Measurements from ENCODE around the gene PTGER4. TPM values are rescaled to one million over a fixed set of nuclear protein-coding genes. Genes with fewer than 3 reads are reported as not detected.

The PTGER4 gene
- total and polyA plus RNA-seq, 2 of the 8 experiments (the other 6 are each of a cell fraction or from before 2014, with no cell fraction given): 0.76 to 1.2 TPM

GRCh38 chr5:40691894-40692293 is 12.2 kb downstream of the PTGER4 start:
- POLR2A ChIA-PET (ENCODE audit: partially characterized antibody): no interaction called here
- 95% methylated on average over 9 of the region's 9 CpGs; no CpG with 5 or more reads in 1 of the 2 experiments for WGBS, 2 experiments (ENCODE audit: extremely low coverage in 1 of 2, insufficient coverage in 1 of 2, insufficient read length in 1 of 2, insufficient replicate concordance in 2 of 2, low coverage in 1 of 2, low lambda C conversion rate in 2 of 2, missing lambda C conversion rate in 1 of 2)
- H3K23me2 ChIP-seq (ENCODE audit: low read depth, low read length): no peaks in the 10 kb centered on the region
- DNase-seq (ENCODE audit: low read depth in 1 of 2, low spot score in 2 of 2) (no peak), FAIRE-seq (no peak)
- no peak overlapping the region for H2AK5ac ChIP-seq (ENCODE audit: low read depth, low read length)
- H3K4ac ChIP-seq (replicated peaks; ENCODE audit: insufficient read length, low read depth, low read length): no peak overlapping the region
- H3K36me3 ChIP-seq (ENCODE audit: control insufficient read depth in 2 of 4, insufficient read depth in 4 of 4, low read length in 3 of 4): no peaks in the 10 kb centered on the region
- H2AFZ ChIP-seq (ENCODE audit: low read length): no peak overlapping the region
- H2BK5ac ChIP-seq (ENCODE audit: low read depth, low read length): no peak overlapping the region
- CTCF ChIA-PET (ENCODE audit: partially characterized antibody): interaction anchor here (1.0 to 4.7 kb wide), 5 partner anchors 22 to 977 kb away, joined by 3 to 15 read pairs (median 4); no protein-coding TSS in a partner anchor
- H2BK20ac ChIP-seq (ENCODE audit: low read length): no peak overlapping the region
- H2BK12ac ChIP-seq (ENCODE audit: low read depth, low read length): no peak overlapping the region
- no peak overlapping the region for H4K91ac ChIP-seq (replicated peaks; ENCODE audit: insufficient read length, low read length)
- no peak overlapping the region for H2BK120ac ChIP-seq (replicated peaks; ENCODE audit: low read depth, low read length)
- no peak overlapping the region for H3K14ac ChIP-seq (ENCODE audit: insufficient read length)
- H3K79me1 ChIP-seq (ENCODE audit: low read depth, low read length): no peaks in the 10 kb centered on the region
- H4K20me1 ChIP-seq (replicated peaks in 1 of 2; ENCODE audit: control insufficient read depth in 1 of 2, insufficient read depth in 2 of 2, low read length in 2 of 2): no peaks in the 10 kb centered on the region
- no peak overlapping the region for H3K27ac ChIP-seq (ENCODE audit: low read depth, low read length)
- H3K18ac ChIP-seq (ENCODE audit: extremely low read depth, low read length): no peak overlapping the region
- no peaks in the 10 kb centered on the region for H3K4me1 ChIP-seq (replicated peaks in 1 of 4; ENCODE audit: control insufficient read depth in 3 of 4, insufficient read depth in 4 of 4, low read length in 3 of 4)
- H4K5ac ChIP-seq (ENCODE audit: insufficient read length, low read depth, low read length): no peak overlapping the region
- peaks cover 0 to 2% of the 10 kb centered on the region in 2 experiments; a peak in 2 of 4 replicates for H3K9me3 ChIP-seq (ENCODE audit: insufficient read depth in 2 of 2, low read depth in 1 of 2, low read length in 1 of 2)
- H3K4me2 ChIP-seq (ENCODE audit: insufficient read depth in 1 of 2, low read depth in 2 of 2, low read length in 2 of 2): no peak overlapping the region
- no peak overlapping the region for H3K23ac ChIP-seq (ENCODE audit: insufficient read length)
- no peak for TF ChIP-seq SAP30 (IDR thresholded peaks at IDR 0.05; ENCODE audit: insufficient read depth, insufficient replicate concordance, low read length)
- TF ChIP-seq BACH1 (IDR thresholded peaks at IDR 0.05; ENCODE audit: low read length): no peak
- no peak for TF ChIP-seq ATF2 (IDR thresholded peaks at IDR 0.05; ENCODE audit: low read length)
- no peak for TF ChIP-seq BRCA1 (IDR thresholded peaks at IDR 0.05; ENCODE audit: low read depth, low read length)
- no peak for TF ChIP-seq RXRA (IDR thresholded peaks at IDR 0.05; ENCODE audit: insufficient read depth, low read depth, low read length)
- TF ChIP-seq GABPA (IDR thresholded peaks at IDR 0.05; ENCODE audit: borderline replicate concordance, insufficient read depth, low read length): no peak
- H3K79me2 ChIP-seq (ENCODE audit: control insufficient read depth in 1 of 2, insufficient read depth in 2 of 2, low read length in 2 of 2): no peaks in the 10 kb centered on the region
- no peak overlapping the region for H3K56ac ChIP-seq (replicated peaks; ENCODE audit: insufficient read length, low read depth, low read length)
- no peak overlapping the region for H2BK15ac ChIP-seq (ENCODE audit: low read length)
- H3K9ac ChIP-seq (replicated peaks in 1 of 4; ENCODE audit: extremely low read depth in 1 of 4, low read depth in 3 of 4, low read length in 3 of 4): no peak overlapping the region
- H3K4me3 ChIP-seq (ENCODE audit: extremely low read depth in 1 of 4, insufficient read depth in 2 of 4, low read depth in 3 of 4, low read length in 4 of 4): no peak overlapping the region
- H4K8ac ChIP-seq (ENCODE audit: extremely low read depth, insufficient read depth, low read length): no peak overlapping the region
- H3K27me3 ChIP-seq (replicated peaks in 1 of 4; ENCODE audit: control insufficient read depth in 3 of 4, extremely low read depth in 1 of 4, insufficient read depth in 3 of 4, low read length in 3 of 4): no peaks in the 10 kb centered on the region
